PC-3 (cell line): Measurements from ENCODE around the gene DELE1.

ENCODE experiments used
- EZH2 ChIP-seq: fragments of 300-600 bp; sonication (generic); IDR thresholded peaks from one replicate; pipeline ENCODE4 v1.6.1; 2017; ENCODE audit warnings: antibody characterized with exemption, mild to moderate bottlenecking, low read length; ENCODE audit not compliant: unreplicated experiment
- TF ChIP-seq, protein P1 (sequence below): fragments of 300-600 bp; sonication (generic); conservative IDR thresholded peaks from 2 replicates; pipeline ENCODE4 v1.5.1; 2017; ENCODE audit warnings: antibody characterized with exemption, low read depth, mild to moderate bottlenecking, low read length

- TF ChIP-seq, protein P1, sequence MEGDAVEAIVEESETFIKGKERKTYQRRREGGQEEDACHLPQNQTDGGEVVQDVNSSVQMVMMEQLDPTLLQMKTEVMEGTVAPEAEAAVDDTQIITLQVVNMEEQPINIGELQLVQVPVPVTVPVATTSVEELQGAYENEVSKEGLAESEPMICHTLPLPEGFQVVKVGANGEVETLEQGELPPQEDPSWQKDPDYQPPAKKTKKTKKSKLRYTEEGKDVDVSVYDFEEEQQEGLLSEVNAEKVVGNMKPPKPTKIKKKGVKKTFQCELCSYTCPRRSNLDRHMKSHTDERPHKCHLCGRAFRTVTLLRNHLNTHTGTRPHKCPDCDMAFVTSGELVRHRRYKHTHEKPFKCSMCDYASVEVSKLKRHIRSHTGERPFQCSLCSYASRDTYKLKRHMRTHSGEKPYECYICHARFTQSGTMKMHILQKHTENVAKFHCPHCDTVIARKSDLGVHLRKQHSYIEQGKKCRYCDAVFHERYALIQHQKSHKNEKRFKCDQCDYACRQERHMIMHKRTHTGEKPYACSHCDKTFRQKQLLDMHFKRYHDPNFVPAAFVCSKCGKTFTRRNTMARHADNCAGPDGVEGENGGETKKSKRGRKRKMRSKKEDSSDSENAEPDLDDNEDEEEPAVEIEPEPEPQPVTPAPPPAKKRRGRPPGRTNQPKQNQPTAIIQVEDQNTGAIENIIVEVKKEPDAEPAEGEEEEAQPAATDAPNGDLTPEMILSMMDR = no peak
- TF ChIP-seq EZH2 = no peak
Observed at GRCh38 chr5:141906517-141906916, 17.2 kb upstream of the DELE1 start.
